ENCODE data around the gene ATP6V1E1.
A peak's percentile ranks its signal among the peaks of the same experiment; 100 is the strongest.
"Not testable (repeated sequence)": the region's sequence is repeated elsewhere in the genome, so short reads cannot be mapped to it uniquely, and the experiment has no call there.

ATP6V1E1 gene

DNA sequence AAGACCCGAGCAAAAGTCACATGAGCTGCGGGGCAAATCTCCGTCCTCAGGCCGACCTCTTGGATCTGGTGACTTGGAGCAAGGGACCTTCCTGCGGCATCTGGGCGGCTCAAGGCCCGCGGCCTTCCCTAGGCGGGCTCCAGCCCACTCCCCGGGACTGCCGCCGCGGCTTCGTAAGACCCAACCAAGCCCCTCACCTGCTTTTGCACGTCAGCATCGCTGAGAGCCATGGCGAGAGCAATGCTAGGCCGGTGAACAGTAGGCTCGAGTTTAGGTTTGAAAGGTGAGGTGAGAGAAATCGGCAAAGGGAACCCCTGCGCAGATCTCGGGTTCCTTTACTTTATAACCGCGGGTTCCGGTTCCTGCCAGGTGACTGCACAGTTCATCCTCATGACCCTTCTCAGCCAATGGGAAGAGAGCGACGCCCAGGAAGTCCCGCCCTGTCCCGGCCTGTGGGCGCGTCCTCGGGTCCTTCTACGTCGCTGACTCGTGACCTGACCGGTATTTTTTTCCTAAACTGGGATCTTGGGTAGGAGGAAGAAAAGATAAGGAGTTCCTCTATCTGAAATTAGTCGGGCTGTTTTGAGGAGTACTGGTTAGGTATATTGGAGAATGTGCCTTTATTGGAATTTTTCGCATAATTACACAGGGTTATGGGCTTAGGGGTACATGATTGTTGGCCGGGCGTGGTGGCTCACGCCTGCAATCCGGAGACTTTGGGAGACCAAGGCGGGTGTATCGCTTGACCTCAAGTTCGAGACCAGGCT is at the start of gene ATP6V1E1:
TSS of gene ATP6V1E1 (minus strand) at position 344 of the 767 bp plus-strand sequence. CDS start at position 230, 114 bp downstream.
- DNase-seq (ENCODE audit: low read depth) = peak; percentile 98
- TF ChIP-seq, protein P1, sequence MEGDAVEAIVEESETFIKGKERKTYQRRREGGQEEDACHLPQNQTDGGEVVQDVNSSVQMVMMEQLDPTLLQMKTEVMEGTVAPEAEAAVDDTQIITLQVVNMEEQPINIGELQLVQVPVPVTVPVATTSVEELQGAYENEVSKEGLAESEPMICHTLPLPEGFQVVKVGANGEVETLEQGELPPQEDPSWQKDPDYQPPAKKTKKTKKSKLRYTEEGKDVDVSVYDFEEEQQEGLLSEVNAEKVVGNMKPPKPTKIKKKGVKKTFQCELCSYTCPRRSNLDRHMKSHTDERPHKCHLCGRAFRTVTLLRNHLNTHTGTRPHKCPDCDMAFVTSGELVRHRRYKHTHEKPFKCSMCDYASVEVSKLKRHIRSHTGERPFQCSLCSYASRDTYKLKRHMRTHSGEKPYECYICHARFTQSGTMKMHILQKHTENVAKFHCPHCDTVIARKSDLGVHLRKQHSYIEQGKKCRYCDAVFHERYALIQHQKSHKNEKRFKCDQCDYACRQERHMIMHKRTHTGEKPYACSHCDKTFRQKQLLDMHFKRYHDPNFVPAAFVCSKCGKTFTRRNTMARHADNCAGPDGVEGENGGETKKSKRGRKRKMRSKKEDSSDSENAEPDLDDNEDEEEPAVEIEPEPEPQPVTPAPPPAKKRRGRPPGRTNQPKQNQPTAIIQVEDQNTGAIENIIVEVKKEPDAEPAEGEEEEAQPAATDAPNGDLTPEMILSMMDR (IDR thresholded peaks at IDR 0.05; ENCODE audit: insufficient read depth, low read depth, low read length, missing control alignments) = no peak
- peak within 1 kb of the TSS; percentile 94 for H3K4me3 ChIP-seq (ENCODE audit: low read length)

DNA sequence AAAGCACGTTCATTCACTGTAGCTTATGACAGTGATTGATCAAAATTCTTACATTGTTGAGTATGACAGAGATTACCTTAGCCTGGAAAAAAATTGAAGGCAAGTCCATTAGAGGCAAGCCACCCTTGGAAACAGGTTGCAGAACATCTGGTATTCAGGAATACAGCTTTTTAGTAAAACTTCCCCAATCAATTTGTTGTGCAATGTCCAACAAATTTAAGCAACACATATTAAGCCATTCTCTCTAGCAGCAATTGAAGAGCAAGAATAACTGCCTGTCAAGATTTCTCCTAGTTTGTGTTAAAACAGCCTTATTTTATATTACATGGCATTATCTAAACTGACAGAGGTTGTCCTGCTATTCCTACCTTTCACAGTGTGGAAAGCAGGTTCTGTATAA is 47.0 kb upstream of the ATP6V1E1 start:
- TF ChIP-seq, protein P1 (IDR thresholded peaks at IDR 0.05; ENCODE audit: insufficient read depth, low read depth, low read length, missing control alignments) = no peak
- H3K4me3 ChIP-seq (ENCODE audit: low read length) = no peak overlapping the region
- no peak for DNase-seq (ENCODE audit: low read depth)

DNA sequence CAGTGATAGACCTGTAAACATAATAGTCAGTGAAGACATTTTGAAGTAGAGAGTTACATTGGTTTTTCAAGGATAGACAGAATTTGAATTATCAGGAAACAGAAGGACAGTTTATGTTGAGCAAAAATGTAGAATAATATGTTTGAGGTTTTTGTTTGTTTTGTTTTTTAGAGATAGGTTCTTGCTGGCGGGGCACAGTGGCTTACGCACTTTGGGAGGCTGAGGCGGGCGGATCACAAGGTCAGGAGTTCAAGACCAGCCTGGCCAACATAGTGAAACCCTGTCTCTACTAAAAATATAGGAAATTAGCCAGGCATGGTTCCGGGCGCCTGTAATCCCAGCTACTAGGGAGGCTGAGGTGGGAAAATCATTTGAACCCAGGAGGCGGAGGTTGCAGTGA is 45.6 kb upstream of the ATP6V1E1 start:
- no peak for DNase-seq (ENCODE audit: low read depth)
- no peak overlapping the region for H3K4me3 ChIP-seq (ENCODE audit: low read length)
- TF ChIP-seq, protein P1 (IDR thresholded peaks at IDR 0.05; ENCODE audit: insufficient read depth, low read depth, low read length, missing control alignments) = no peak

DNA sequence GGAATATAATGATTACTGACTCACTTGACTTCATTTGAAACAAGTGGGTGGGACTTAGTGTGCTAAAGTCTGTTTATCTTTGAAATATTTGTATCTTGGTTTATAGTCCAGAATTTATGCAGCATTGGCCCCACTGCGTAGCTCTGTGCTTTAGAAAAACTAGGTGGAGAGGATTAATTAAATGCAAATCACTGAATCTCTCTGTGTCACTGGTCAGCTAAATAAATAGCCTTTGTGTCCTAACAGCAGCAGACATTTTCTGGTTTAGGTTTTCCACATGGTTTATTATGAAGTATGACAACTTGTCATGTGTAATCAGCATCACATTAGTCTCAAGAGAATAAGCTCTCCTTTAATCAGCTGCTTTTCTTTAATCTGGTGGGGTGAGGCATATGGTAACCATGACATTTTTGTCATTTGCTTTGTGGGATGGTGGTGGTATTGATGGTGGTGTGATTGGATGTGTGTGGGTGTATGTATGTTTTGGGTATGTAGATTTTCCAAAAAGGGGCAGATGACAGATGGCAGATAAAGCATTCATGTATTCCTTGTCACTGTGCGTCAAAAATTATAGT is 44.0 kb upstream of the ATP6V1E1 start:
- TF ChIP-seq, protein P1 (IDR thresholded peaks at IDR 0.05; ENCODE audit: insufficient read depth, low read depth, low read length, missing control alignments) = no peak
- H3K4me3 ChIP-seq (ENCODE audit: low read length) = no peak overlapping the region
- no peak for DNase-seq (ENCODE audit: low read depth)

DNA sequence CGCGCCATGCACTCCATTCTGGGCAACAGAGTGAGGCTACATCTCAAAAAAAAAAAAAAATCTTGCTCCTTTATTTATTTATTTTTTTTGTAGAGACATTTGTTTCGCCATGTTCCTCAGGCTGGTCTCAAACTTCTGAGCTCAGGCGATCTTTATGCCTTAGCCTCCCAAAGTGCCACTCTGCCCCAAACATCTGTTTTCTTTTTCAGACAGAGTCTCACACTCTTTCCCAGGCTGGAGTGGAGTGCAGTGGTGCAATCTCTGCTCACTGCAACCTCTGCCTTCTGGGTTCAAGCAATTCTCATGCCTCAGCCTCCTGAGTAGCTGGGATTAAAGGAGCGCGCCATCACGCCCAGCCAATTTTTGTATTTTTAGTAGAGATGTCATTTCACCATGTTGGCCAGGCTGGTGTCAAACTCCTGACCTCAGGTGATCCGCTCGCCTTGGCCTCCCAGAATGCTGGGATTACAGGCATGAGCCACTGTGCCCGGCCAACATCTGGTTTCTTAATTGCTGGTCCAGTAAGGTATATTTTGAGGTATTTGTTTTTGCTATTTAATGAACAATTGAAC is 43.1 kb upstream of the ATP6V1E1 start:
- H3K4me3 ChIP-seq (ENCODE audit: low read length); DNase-seq (ENCODE audit: low read depth): not testable (repeated sequence)

DNA sequence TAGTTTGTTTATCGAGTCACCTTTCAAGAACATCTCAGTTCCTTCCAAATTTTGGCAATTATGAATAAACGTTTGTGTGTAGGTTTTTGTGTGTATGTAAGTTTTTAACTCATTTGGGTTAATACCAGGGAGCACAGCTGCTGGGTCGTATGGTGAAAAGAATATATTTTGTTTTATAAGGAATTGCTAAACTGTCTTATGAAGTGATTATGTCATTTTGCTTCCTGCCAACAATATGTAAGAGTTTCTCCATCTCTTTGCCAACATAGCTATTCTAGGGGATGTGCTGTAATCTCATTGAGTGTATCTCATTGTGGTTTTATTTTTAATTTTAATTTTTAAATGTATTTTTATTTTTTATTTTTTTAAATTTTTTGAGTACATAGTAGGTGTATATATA is 37.3 kb upstream of the ATP6V1E1 start:
- H3K4me3 ChIP-seq (ENCODE audit: low read length) = no peak overlapping the region
- DNase-seq (ENCODE audit: low read depth) = no peak
- TF ChIP-seq, protein P1 (IDR thresholded peaks at IDR 0.05; ENCODE audit: insufficient read depth, low read depth, low read length, missing control alignments) = no peak

DNA sequence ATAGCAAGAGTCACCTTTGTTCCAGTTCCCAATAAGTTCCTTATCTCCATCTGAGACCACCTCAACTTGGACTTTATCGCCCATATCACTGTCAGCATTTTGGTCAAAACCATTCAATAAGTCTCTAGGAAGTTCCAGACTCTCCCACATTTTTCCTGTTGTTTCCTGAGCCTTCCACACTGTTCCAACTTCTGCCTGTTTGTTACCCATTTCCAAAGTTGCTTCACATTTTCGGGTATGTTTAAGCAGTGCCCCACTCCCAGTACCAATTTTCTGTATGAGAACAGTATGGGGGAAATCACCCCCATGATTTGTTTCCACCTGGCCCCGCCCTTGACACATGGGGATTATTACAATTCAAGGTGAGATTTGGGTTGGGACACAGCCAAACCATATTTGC is 36.7 kb upstream of the ATP6V1E1 start:
- DNase-seq (ENCODE audit: low read depth) = no peak
- H3K4me3 ChIP-seq (ENCODE audit: low read length) = no peak overlapping the region
- TF ChIP-seq, protein P1 (IDR thresholded peaks at IDR 0.05; ENCODE audit: insufficient read depth, low read depth, low read length, missing control alignments) = no peak
